ENCODE results near the gene CLK3.

DNA sequence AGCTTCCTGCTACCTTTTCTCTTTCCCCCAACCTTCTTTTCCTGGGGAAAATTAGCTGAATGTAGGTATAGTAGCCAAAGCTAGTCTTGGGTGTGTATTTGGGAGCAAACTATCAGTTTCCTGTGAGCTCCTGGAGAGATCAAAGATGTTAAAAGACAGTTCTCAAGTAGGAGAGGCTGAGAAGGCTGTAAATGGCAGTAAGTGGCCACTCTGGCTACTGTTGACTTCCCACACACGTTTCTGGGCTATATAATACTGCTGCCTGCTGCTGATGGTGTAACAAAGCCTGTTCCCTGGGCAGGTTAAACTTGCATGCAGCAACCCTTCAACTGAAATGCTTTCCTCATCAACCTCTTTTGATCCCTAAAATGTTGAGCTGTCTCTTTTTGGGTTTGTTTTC, 47.0 kb upstream of the CLK3 start:
- TF ChIP-seq POLR2AphosphoS5 (IDR thresholded peaks at IDR 0.05; ENCODE audit: low read depth, low read length) (no peak), TAF1 (IDR thresholded peaks at IDR 0.05; ENCODE audit: borderline replicate concordance, insufficient read depth, low read length) (no peak), SIN3A (IDR thresholded peaks at IDR 0.05; ENCODE audit: borderline replicate concordance, insufficient read depth, low read length) (no peak)
- TF ChIP-seq, protein P1, sequence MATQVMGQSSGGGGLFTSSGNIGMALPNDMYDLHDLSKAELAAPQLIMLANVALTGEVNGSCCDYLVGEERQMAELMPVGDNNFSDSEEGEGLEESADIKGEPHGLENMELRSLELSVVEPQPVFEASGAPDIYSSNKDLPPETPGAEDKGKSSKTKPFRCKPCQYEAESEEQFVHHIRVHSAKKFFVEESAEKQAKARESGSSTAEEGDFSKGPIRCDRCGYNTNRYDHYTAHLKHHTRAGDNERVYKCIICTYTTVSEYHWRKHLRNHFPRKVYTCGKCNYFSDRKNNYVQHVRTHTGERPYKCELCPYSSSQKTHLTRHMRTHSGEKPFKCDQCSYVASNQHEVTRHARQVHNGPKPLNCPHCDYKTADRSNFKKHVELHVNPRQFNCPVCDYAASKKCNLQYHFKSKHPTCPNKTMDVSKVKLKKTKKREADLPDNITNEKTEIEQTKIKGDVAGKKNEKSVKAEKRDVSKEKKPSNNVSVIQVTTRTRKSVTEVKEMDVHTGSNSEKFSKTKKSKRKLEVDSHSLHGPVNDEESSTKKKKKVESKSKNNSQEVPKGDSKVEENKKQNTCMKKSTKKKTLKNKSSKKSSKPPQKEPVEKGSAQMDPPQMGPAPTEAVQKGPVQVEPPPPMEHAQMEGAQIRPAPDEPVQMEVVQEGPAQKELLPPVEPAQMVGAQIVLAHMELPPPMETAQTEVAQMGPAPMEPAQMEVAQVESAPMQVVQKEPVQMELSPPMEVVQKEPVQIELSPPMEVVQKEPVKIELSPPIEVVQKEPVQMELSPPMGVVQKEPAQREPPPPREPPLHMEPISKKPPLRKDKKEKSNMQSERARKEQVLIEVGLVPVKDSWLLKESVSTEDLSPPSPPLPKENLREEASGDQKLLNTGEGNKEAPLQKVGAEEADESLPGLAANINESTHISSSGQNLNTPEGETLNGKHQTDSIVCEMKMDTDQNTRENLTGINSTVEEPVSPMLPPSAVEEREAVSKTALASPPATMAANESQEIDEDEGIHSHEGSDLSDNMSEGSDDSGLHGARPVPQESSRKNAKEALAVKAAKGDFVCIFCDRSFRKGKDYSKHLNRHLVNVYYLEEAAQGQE (IDR thresholded peaks at IDR 0.05; ENCODE audit: insufficient read depth in 1 of 2, low read depth in 2 of 2, low read length in 2 of 2) = no peak
